GM23248 (cell line): ENCODE results near the gene NBEA. TPM values are rescaled to one million over a fixed set of nuclear protein-coding genes. Genes with fewer than 3 reads are reported as not detected.

ENCODE experiments used
- DNase-seq: peaks from one replicate; pipeline ENCODE4 v3.0.0-alpha.2; 2015
- H2AFZ ChIP-seq: fragments of 200-600 bp; sonication (generic); 2 replicates; pipeline ENCODE4 v1.6.1; 2016; ENCODE audit warnings: antibody characterized with exemption
- H3F3A ChIP-seq: fragments of 200-600 bp; sonication (generic); 2 replicates; pipeline ENCODE4 v1.6.1; 2016; ENCODE audit warnings: mild to moderate bottlenecking, antibody characterized with exemption, mixed run types; ENCODE audit not compliant: insufficient read depth
- H3K27ac ChIP-seq: fragments of 200-600 bp; sonication (generic); 2 replicates; pipeline ENCODE4 v1.5.1; 2016; ENCODE audit warnings: mild to moderate bottlenecking
- H3K27me3 ChIP-seq: fragments of 200-600 bp; sonication (generic); replicated peaks from 2 replicates; pipeline ENCODE4 v1.6.1; 2016; ENCODE audit warnings: mild to moderate bottlenecking; ENCODE audit not compliant: insufficient read depth
- H3K36me3 ChIP-seq: fragments of 200-600 bp; sonication (generic); 2 replicates; pipeline ENCODE4 v1.6.1; 2016; ENCODE audit warnings: low read depth, mild to moderate bottlenecking
- H3K4me1 ChIP-seq: fragments of 200-600 bp; sonication (generic); 2 replicates; pipeline ENCODE4 v1.6.1; 2016; ENCODE audit warnings: mild to moderate bottlenecking; ENCODE audit not compliant: insufficient read depth
- H3K4me2 ChIP-seq: fragments of 200-600 bp; sonication (generic); one replicate; pipeline ENCODE4 v1.6.1; 2016; ENCODE audit warnings: mild to moderate bottlenecking; ENCODE audit not compliant: unreplicated experiment
- H3K4me3 ChIP-seq: fragments of 200-600 bp; sonication (generic); 2 replicates; pipeline ENCODE4 v1.5.1; 2016; ENCODE audit warnings: mild to moderate bottlenecking
- H3K79me2 ChIP-seq: fragments of 200-600 bp; sonication (generic); 2 replicates; pipeline ENCODE4 v1.6.1; 2016; ENCODE audit warnings: mild to moderate bottlenecking; ENCODE audit not compliant: insufficient read depth
- H3K9ac ChIP-seq: fragments of 200-600 bp; sonication (generic); 2 replicates; pipeline ENCODE4 v1.6.1; 2016; ENCODE audit warnings: mild to moderate bottlenecking
- H3K9me2 ChIP-seq: fragments of 200-600 bp; sonication (generic); 2 replicates; pipeline ENCODE4 v1.6.1; 2016; ENCODE audit warnings: mixed run types, mild to moderate bottlenecking, moderate library complexity; ENCODE audit not compliant: insufficient read depth
- H3K9me3 ChIP-seq: fragments of 200-600 bp; sonication (generic); one replicate; pipeline ENCODE4 v1.6.1; 2017; ENCODE audit warnings: low read depth
- H4K20me1 ChIP-seq: fragments of 200-600 bp; sonication (generic); 2 replicates; pipeline ENCODE4 v1.6.0; 2016; ENCODE audit not compliant: insufficient read depth
- EZH2 ChIP-seq: fragments of 200-600 bp; sonication (generic); IDR thresholded peaks from 2 replicates; pipeline ENCODE4 v1.6.1; 2018; ENCODE audit warnings: antibody characterized with exemption, mild to moderate bottlenecking; ENCODE audit not compliant: insufficient read depth, poor library complexity, severe bottlenecking
- EZH2phosphoT487 ChIP-seq: fragments of 200-600 bp; sonication (generic); IDR thresholded peaks from 2 replicates; pipeline ENCODE4 v1.6.1; 2018; ENCODE audit warnings: antibody characterized with exemption, moderate library complexity, mild to moderate bottlenecking, low read depth; ENCODE audit not compliant: insufficient read depth
- WGBS, 2 experiments: methylation state at CpG; one replicate each; pipeline ENCODE4 v1.1.6; 2015 to 2017; ENCODE audit warnings: low lambda C conversion rate in 2 of 2, low coverage in 1 of 2; ENCODE audit errors: missing lambda C conversion rate in 2 of 2; 5-methylcytosine and 5-hydroxymethylcytosine counted together
- in situ Hi-C: fragments of 300-500 bp; cut with MboI; formaldehyde crosslinking; loops from 2 replicates; pipeline ENCODE4 v1.15.0; 2020
- polyA plus RNA-seq: library from polyadenylated mRNA; unstranded; fragments of >200 nt; fragmentation: Nextera tagmentation; extraction: Ambion mirVana; gene quantifications from 2 replicates; pipeline ENCODE4 v1.2.1, GENCODE V29; 2016
- total RNA-seq: library from RNA; depleted of rRNA; stranded (reverse); fragments of >200 nt; shearing (Covaris generic); gene quantifications from 2 replicates; pipeline ENCODE4 v1.2.3, GENCODE V29; 2014

The NBEA gene
- total and polyA plus RNA-seq, 2 experiments from 2014 or later, result 1.9 to 3.7 TPM

- Histone ChIP-seq H3K4me1 (peaks cover 18% of the 10 kb centered on the region), H3K36me3 (no peaks in the 10 kb centered on the region), H4K20me1 (no peaks in the 10 kb centered on the region), H3K79me2 (peaks cover 61% of the 10 kb centered on the region), H3F3A (peaks cover 31% of the 10 kb centered on the region), H3K9me3 (no peaks in the 10 kb centered on the region), H2AFZ (peak overlapping the region; percentile 85), H3K4me3 (peak overlapping the region; percentile 99), H3K4me2 (peak overlapping the region; percentile 100), H3K9me2 (no peaks in the 10 kb centered on the region), H3K27me3 (no peaks in the 10 kb centered on the region), H3K27ac (peak overlapping the region; percentile 89), H3K9ac (peak overlapping the region; percentile 90)
- peak; percentile 46 for DNase-seq
- TF ChIP-seq EZH2 (no peak), EZH2phosphoT487 (no peak)
- WGBS, 2 experiments, result 41 to 51% methylated on average over 7 of the region's 7 CpGs
- in situ Hi-C loops, result loop anchor here (10.0 kb wide), 1 partner anchor 252 kb away; no protein-coding TSS in a partner anchor
Observed at GRCh38 chr13:35472323-35472881, 530.3 kb downstream of the NBEA start.

GRCh38 chr13:35473206-35473775 lies 531.2 kb downstream of the NBEA start:
- peak overlapping the region; percentile 100 for H3K4me2 ChIP-seq
- H3K27ac ChIP-seq, result peak overlapping the region; percentile 89

GRCh38 chr13:35473802-35474201 lies 531.7 kb downstream of the NBEA start:
- Histone ChIP-seq H3K9me3 (no peaks in the 10 kb centered on the region), H3K9ac (peak overlapping the region; percentile 90), H3K79me2 (peaks cover 62% of the 10 kb centered on the region), H3K36me3 (no peaks in the 10 kb centered on the region), H2AFZ (peak overlapping the region; percentile 86), H3K4me2 (peak overlapping the region; percentile 100), H3K27me3 (no peaks in the 10 kb centered on the region), H4K20me1 (no peaks in the 10 kb centered on the region), H3K4me3 (peak overlapping the region; percentile 99), H3K9me2 (no peaks in the 10 kb centered on the region), H3F3A (peaks cover 26% of the 10 kb centered on the region), H3K27ac (peak overlapping the region; percentile 89), H3K4me1 (peaks cover 6% of the 10 kb centered on the region)
- peak; percentile 24 for DNase-seq
- in situ Hi-C loops, result loop anchor here (10.0 kb wide), 1 partner anchor 251 kb away; no protein-coding TSS in a partner anchor
- TF ChIP-seq EZH2, result no peak
- no peak for TF ChIP-seq EZH2phosphoT487
- 4 to 6% methylated on average over 2 of the region's 2 CpGs for WGBS, 2 experiments

More at GRCh38 chr13:35473206-35473775, 531.2 kb downstream of the NBEA start:
- TF ChIP-seq EZH2phosphoT487 (no peak), EZH2 (no peak)
- H3K9ac ChIP-seq, result peak overlapping the region; percentile 90
- peak; percentile 31 for DNase-seq
- no peaks in the 10 kb centered on the region for H3K9me2 ChIP-seq
- in situ Hi-C loops, result loop anchor here (10.0 kb wide), 1 partner anchor 252 kb away; no protein-coding TSS in a partner anchor
- H3K36me3 ChIP-seq, result no peaks in the 10 kb centered on the region
- peaks cover 62% of the 10 kb centered on the region for H3K79me2 ChIP-seq
- H3K4me1 ChIP-seq, result peaks cover 11% of the 10 kb centered on the region
- H3F3A ChIP-seq, result peaks cover 30% of the 10 kb centered on the region
- peak overlapping the region; percentile 99 for H3K4me3 ChIP-seq
- H3K27me3 ChIP-seq, result no peaks in the 10 kb centered on the region
- no peaks in the 10 kb centered on the region for H3K9me3 ChIP-seq
- H4K20me1 ChIP-seq, result no peaks in the 10 kb centered on the region
- H2AFZ ChIP-seq, result peak overlapping the region; percentile 86; the same call in 1 of the 2 replicates

GRCh38 chr13:35474496-35475211 lies 532.6 kb downstream of the NBEA start:
- peaks cover 62% of the 10 kb centered on the region for H3K79me2 ChIP-seq
- DNase-seq, result peak; percentile 51
- H3K4me1 ChIP-seq, result 0 out of 2 replicates have a peak, but pooled peaks cover 5% of the 10 kb centered on the region
- 1% methylated on average over 17 of the region's 17 CpGs for WGBS, 2 experiments
- peak overlapping the region; percentile 100 for H3K4me2 ChIP-seq
- H3F3A ChIP-seq, result peaks cover 26% of the 10 kb centered on the region
- H3K9me3 ChIP-seq, result no peaks in the 10 kb centered on the region
- TF ChIP-seq EZH2 (no peak), EZH2phosphoT487 (0 out of 2 replicates have a peak, but pooled peaks have one; percentile 7)
- H2AFZ ChIP-seq, result peak overlapping the region; percentile 86
- H3K9ac ChIP-seq, result peak overlapping the region; percentile 90
- H4K20me1 ChIP-seq, result no peaks in the 10 kb centered on the region
- H3K9me2 ChIP-seq, result no peaks in the 10 kb centered on the region
- no peaks in the 10 kb centered on the region for H3K36me3 ChIP-seq
- H3K27ac ChIP-seq, result peak overlapping the region; percentile 89
- no peaks in the 10 kb centered on the region for H3K27me3 ChIP-seq
- H3K4me3 ChIP-seq, result peak overlapping the region; percentile 99
- in situ Hi-C loops, result loop anchor here (10.0 kb wide), 1 partner anchor 250 kb away; no protein-coding TSS in a partner anchor
